Stimulated activated CD8-positive, alpha-beta memory T cell treated with anti-CD3 and anti-CD28 coated beads, Interleukin-7, amount 100 ng/mL, for 48 hours (primary cell): ENCODE data around the gene SLC28A3.
A peak's percentile ranks its signal among the peaks of the same experiment; 100 is the strongest.

ENCODE experiments used
- DNase-seq, 2 donors: peaks; one replicate each; pipeline ENCODE4 v3.0.0-alpha.2; 2020; ENCODE audit warnings: low read depth in 1 of 2; ENCODE audit errors: extremely low read depth in 1 of 2

Gene SLC28A3

GRCh38 chr9:84343111-84343521 lies 2.6 kb upstream of the SLC28A3 start:
- DNase-seq, result no peak

GRCh38 chr9:84339962-84340361 lies 596 bp downstream of the SLC28A3 start:
- DNase-seq, result no peak

GRCh38 chr9:84339503-84339902 lies 1.1 kb downstream of the SLC28A3 start:
- DNase-seq, result no peak

GRCh38 chr9:84338792-84339191 lies 1.8 kb downstream of the SLC28A3 start:
- DNase-seq, result no peak

- DNase-seq, result no peak
Measured at GRCh38 chr9:84337252-84337651, 3.3 kb downstream of the SLC28A3 start.

GRCh38 chr9:84331119-84331809 lies 9.3 kb downstream of the SLC28A3 start:
- DNase-seq, result no peak

- DNase-seq, result no peak
Measured at GRCh38 chr9:84330246-84330645, 10.3 kb downstream of the SLC28A3 start.

GRCh38 chr9:84327184-84327583 lies 13.4 kb downstream of the SLC28A3 start:
- no peak for DNase-seq

- DNase-seq, result no peak
Measured at GRCh38 chr9:84325347-84325973, 15.1 kb downstream of the SLC28A3 start.

- DNase-seq, result no peak
Measured at GRCh38 chr9:84324811-84325210, 15.7 kb downstream of the SLC28A3 start.

- no peak for DNase-seq
Measured at GRCh38 chr9:84323858-84324257, 16.7 kb downstream of the SLC28A3 start.

- DNase-seq, result no peak
Measured at GRCh38 chr9:84322828-84323227, 17.7 kb downstream of the SLC28A3 start.

- no peak for DNase-seq
Measured at GRCh38 chr9:84320231-84320630, 20.3 kb downstream of the SLC28A3 start.

- DNase-seq, result no peak
Measured at GRCh38 chr9:84319632-84320031, 20.9 kb downstream of the SLC28A3 start.

- no peak for DNase-seq
Measured at GRCh38 chr9:84318981-84319380, 21.6 kb downstream of the SLC28A3 start.

- no peak for DNase-seq
Measured at GRCh38 chr9:84317563-84317962, 23.0 kb downstream of the SLC28A3 start.

GRCh38 chr9:84315278-84315877 lies 25.2 kb downstream of the SLC28A3 start:
- peak in 1 of 2 donors; percentile 15 for DNase-seq

GRCh38 chr9:84314306-84314705 lies 26.3 kb downstream of the SLC28A3 start:
- no peak for DNase-seq

- no peak for DNase-seq
Measured at GRCh38 chr9:84310883-84311282, 29.7 kb downstream of the SLC28A3 start.

GRCh38 chr9:84305497-84306131 lies 34.9 kb downstream of the SLC28A3 start:
- DNase-seq, result no peak

- DNase-seq, result no peak
Measured at GRCh38 chr9:84304166-84304565, 36.4 kb downstream of the SLC28A3 start.

- DNase-seq, result no peak
Measured at GRCh38 chr9:84303061-84303460, 37.5 kb downstream of the SLC28A3 start.
